GM12872 (cell line): ENCODE results near the gene ITGA6.

ENCODE experiments used
- TF ChIP-seq, protein P1 (sequence below): IDR thresholded peaks from 3 replicates; pipeline ENCODE4 v1.5.1; 2011; ENCODE audit warnings: low read depth, mild to moderate bottlenecking, low read length, moderate library complexity; ENCODE audit not compliant: insufficient read depth

Gene ITGA6

GRCh38 chr2:172460780-172461201, 33.4 kb downstream of the ITGA6 start:
- TF ChIP-seq, protein P1, sequence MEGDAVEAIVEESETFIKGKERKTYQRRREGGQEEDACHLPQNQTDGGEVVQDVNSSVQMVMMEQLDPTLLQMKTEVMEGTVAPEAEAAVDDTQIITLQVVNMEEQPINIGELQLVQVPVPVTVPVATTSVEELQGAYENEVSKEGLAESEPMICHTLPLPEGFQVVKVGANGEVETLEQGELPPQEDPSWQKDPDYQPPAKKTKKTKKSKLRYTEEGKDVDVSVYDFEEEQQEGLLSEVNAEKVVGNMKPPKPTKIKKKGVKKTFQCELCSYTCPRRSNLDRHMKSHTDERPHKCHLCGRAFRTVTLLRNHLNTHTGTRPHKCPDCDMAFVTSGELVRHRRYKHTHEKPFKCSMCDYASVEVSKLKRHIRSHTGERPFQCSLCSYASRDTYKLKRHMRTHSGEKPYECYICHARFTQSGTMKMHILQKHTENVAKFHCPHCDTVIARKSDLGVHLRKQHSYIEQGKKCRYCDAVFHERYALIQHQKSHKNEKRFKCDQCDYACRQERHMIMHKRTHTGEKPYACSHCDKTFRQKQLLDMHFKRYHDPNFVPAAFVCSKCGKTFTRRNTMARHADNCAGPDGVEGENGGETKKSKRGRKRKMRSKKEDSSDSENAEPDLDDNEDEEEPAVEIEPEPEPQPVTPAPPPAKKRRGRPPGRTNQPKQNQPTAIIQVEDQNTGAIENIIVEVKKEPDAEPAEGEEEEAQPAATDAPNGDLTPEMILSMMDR = no peak

DNA sequence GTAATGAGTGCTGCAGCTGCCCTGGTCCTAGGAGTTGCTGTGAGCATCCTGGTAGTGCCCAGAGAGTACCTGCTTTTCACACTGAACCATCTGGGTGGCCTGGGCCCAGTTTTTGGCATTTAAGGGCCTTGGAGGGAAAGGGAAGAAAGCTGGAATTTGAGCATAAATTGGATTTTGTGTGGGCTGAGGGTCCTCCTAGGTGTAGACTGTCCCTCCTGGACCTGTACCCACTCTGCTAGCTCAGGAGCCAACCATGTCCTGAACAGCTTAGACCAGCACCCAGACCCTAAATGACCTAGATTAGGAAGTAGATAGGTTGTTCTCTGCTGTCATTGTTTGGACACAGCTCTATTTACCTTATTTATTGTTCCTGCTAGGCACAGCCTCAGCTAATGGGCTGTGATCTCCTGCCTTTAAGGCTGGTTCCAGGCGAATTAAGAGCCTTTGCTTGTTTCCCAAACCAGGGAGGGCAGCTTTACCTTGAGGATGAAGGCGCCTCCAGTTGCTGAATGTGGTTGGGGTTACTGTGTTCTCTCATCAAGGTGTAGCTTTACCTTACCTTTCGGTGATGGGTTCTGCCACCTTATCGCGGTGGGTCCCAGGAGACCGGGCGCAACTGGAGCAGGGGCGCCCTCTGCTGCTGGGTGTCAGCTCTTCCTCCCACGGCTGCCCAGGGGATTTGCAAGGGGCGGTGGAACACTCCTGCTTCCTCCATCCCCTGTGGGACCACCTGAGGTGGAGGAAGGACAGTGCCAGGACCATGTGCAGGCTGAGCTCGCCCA, 34.4 kb downstream of the ITGA6 start:
- TF ChIP-seq, protein P1 = peak; percentile 86

GRCh38 chr2:172462373-172462848, 35.0 kb downstream of the ITGA6 start:
- TF ChIP-seq, protein P1 = no peak

DNA sequence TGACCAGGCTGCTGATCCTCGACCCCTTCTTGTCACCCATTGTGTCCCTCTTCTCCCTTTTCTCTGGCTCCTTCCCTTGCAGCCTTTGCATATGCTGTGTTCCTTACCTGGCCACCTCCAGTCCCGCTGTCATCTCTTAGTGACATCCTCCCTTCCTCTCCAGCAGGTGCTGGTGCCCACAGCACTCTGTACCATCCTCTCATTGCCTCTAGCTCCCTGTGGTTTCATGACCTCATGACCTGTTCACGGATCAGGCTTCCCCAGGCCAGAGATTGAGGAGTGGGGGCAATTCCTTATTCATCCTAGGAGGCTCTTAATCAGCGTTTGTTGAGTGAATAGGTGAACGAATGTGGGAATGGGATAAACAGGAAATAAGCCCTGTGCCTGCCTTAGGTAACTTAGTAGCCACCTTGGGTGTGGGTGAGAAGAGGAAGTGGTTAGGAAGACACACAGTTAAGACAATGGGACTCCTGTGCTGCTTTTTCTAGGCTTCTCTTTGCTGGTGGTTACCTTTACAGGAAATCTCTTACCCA, 35.5 kb downstream of the ITGA6 start:
- TF ChIP-seq, protein P1 = no peak

DNA sequence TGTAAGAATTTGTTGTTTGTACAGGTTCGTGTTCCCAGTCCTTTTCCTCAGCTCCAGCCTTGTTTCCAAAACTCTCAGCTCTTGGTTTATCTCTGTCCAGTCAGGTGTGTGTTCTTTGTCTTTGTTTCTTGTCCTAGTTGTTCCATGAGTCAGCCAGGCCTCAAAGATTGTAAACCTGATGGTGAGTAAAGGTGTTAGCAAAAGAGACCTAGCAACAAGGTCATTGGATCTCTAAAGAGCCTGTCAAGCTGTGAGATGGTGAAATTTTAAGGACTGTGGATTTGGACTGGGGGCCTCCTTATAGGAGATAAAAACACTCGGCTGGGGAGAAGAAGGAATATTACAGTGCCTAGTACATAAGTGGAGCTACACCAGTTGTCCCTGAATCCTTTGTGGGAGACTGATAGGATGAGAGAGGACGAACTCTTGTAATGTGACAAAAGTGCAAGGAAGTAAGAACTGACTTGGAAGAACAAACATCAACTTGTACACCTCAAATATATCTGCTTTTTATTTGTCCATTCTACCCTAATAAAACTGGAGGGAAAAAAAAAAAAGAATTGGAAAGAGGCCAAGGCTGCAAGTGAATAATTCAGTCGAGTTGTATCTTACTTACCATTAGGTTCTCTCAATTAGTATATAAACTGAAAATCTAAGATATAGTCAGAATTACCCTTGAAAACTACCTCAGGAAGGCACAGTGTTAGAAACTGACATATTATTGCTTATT, 37.2 kb downstream of the ITGA6 start:
- TF ChIP-seq, protein P1 = no peak

DNA sequence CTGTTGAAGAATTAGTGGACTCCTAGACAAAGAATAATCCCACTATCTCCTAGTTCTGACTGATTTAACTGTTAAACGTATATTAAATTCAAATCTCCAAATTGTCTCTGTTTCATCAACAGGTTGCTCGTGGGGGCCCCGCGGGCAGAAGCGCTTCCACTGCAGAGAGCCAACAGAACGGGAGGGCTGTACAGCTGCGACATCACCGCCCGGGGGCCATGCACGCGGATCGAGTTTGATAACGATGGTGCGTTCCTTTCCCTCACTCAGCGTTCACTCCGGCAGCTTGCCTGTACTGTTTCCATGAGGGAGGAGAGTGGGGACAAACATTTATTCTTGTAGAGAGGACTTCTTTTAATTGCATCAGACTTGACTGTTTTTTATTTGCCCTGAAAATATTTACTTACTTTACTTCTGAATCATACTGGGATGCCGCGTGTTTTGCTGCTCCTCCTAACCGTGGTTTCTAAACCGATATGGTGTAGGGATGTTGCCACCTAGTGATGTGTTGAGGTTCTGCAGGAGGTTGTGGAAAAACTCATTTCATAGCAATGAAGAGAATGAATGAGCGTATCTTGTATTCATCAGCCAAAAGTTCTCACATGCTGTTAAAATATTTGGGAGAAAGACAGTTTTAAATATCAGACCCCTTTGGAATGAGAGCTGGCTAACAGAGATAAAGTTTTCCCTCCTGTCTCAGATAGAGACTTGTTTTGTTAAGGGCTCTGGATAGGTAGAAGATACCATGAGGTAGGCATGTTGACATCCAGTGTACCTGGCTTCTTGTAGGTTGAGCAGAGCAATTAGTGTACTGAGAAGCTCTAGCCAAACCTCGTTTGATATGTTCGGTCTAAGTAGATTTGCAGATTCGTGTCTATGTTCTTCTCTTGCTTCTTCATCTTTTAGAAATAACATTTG, 38.3 kb downstream of the ITGA6 start:
- TF ChIP-seq, protein P1 = peak; percentile 68
